ENCODE data around the gene FGF3.

GRCh38 chr11:69778373-69778772 is 40.8 kb downstream of the FGF3 start:
- TF ChIP-seq CTCF (IDR thresholded peaks at IDR 0.05) (no peak), POLR2A (IDR thresholded peaks at IDR 0.05; ENCODE audit: low read depth) (no peak), POLR2AphosphoS5 (IDR thresholded peaks at IDR 0.05) (no peak), EP300 (IDR thresholded peaks at IDR 0.05) (no peak)

Data from esophagus muscularis mucosa (tissue), 4 donors.